ENCODE data around the gene SCAI. TPM values are rescaled to one million over a fixed set of nuclear protein-coding genes. Genes with fewer than 3 reads are reported as not detected.
"Not testable (repeated sequence)": the region's sequence is repeated elsewhere in the genome, so short reads cannot be mapped to it uniquely, and the experiment has no call there.

The SCAI gene
- total RNA-seq, 1 donor from 2014 or later, result 50.5 TPM

DNA sequence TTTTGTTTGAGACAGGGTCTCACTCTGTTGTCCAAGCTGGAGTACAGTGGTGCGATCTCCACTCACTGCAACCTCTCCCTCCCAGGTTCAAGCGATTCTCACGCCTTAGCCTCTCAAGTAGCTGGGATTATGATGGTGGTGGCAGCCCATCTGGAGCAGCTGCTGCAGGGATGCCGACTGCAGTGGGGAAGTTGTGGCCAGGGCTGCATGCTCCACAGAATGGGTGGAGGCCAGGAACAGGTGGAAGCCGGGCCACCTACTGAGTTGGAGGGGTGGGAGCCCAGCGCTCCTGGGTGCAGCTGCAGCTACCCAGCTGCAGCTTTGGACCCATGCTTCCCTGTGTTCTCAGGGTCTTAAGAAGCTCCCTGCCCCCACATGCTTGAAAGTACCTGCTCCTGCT, 99.7 kb downstream of the SCAI start:
- FAIRE-seq, result no peak

DNA sequence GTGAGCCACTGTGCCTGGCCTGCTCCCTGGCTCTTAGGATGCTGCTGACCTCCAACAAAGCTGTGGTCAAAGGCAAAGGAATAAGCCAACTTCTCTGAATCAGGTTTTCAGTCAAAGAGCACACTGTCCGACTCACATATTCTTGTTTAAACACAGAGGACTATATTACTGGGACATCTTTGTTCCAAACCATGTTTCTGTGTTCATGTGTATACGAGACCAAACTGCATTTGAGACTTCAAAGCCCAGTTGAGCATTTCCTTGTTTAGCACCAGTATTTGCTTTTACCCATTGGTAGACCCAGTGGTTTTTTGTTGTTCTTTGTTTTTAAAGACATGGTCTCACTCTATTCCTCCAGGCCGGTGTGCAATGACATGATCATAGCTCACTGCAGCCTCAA, 100.2 kb downstream of the SCAI start:
- FAIRE-seq, result no peak

More for the DNA sequence above, 99.7 kb downstream of the SCAI start:
- no peak for DNase-seq (ENCODE audit: low spot score in 2 of 2)

GRCh38 chr9:125038166-125038565, 105.2 kb downstream of the SCAI start:
- DNase-seq (ENCODE audit: low spot score in 2 of 2) (no peak), FAIRE-seq (no peak)

More for the DNA sequence above, 100.2 kb downstream of the SCAI start:
- DNase-seq (ENCODE audit: low spot score in 2 of 2), result no peak

- FAIRE-seq, result no peak
- DNase-seq (ENCODE audit: low spot score in 2 of 2), result no peak
Observed at GRCh38 chr9:125028041-125028440, 115.3 kb downstream of the SCAI start.

- no peak for DNase-seq (ENCODE audit: low spot score in 2 of 2)
- FAIRE-seq, result no peak
Observed at GRCh38 chr9:125024917-125025316, 118.4 kb downstream of the SCAI start.

DNA sequence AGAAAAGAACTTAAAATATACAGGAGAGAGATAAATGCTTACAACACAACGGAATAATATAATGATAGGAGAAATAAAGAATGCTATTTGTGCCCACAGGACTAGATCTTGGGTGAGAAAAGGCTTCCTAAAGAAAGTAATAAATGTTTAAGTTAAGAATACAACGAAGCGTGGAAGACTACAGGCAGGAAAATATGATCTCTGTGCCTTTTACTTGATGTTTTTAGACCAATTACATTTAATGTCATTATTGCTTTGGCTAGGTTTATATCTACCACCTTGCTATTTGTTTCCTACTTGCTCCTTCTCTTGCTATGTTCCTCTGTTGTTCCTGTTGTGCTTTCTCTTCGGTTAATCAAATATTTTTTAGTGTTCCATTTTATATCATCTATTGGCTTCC, 122.3 kb downstream of the SCAI start:
- no peak for FAIRE-seq

DNA sequence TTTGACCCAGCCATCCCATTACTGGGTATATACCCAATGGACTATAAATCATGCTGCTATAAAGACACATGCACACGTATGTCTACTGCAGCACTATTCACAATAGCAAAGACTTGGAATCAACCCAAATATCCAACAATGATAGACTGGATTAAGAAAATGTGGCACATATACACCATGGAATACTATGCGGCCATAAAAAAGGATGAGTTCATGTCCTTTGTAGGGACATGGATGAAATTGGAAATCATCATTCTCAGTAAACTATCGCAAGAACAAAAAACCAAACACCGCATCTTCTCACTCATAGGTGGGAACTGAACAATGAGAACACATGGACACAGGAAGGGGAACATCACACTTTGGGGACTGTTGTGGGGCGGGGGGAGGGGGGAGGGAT, 127.7 kb downstream of the SCAI start:
- not testable (repeated sequence) for FAIRE-seq; DNase-seq (ENCODE audit: low spot score in 2 of 2)

More for the DNA sequence above, 122.3 kb downstream of the SCAI start:
- DNase-seq (ENCODE audit: low spot score in 2 of 2), result no peak

DNA sequence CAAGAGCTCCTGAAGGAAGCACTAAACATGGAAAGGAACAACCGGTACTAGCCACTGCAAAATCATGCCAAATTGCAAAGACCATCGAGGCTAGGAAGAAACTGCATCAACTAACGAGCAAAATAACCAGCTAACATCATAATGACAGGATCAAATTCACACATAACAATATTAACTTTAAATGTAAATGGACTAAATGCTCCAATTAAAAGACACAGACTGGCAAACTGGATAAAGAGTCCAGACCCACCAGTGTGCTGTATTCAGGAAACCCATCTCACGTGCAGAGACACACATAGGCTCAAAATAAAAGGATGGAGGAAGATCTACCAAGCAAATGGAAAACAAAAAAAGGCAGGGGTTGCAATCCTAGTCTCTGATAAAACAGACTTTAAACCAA, 131.3 kb downstream of the SCAI start:
- FAIRE-seq; DNase-seq (ENCODE audit: low spot score in 2 of 2): not testable (repeated sequence)

DNA sequence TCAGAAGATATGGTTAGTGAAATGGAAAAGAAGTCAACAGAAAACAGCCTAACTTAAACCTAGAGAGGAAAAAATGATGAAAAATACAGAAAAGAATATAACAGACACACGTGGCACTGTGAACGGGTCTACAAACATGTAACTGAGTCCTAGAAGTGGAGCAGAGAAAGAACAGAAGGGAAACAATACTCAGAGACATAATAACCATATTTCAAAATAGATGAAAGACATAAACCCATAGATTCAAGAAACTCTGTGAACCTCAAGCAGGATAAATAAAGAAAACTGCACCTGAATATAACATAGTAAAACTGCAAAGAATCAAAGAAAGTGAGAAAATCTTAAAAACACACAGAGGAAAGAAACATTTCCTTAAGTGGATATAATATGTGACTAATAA, 134.7 kb downstream of the SCAI start:
- FAIRE-seq, result no peak
- DNase-seq (ENCODE audit: low spot score in 2 of 2), result no peak

- FAIRE-seq, result no peak
- no peak for DNase-seq (ENCODE audit: low spot score in 2 of 2)
Observed at GRCh38 chr9:125003332-125003731, 140.0 kb downstream of the SCAI start.

GRCh38 chr9:124983698-124984097, 159.6 kb downstream of the SCAI start:
- no peak for FAIRE-seq
- DNase-seq (ENCODE audit: low spot score in 2 of 2), result no peak

- FAIRE-seq (no peak), DNase-seq (ENCODE audit: low spot score in 2 of 2) (no peak)
Observed at GRCh38 chr9:124980431-124980830, 162.9 kb downstream of the SCAI start.

DNA sequence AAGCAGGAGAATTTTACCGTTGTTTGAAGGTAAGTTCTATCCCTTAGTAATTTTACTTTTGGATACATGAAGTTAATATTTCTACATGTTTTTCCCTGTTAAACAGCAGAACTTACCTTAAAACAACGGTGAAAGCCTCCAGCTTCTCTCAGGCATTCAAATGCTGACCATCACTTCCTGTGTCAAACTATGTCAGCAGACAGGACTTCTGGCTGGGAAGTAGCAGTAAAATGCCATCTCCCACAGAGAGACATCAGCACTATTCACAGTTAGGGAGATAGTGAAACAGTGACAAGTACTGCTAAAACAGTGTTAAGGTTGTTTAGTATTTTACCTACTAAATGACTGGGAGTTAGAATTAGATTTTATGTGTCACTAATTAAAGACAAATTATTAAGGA, 168.2 kb downstream of the SCAI start:
- FAIRE-seq, result no peak
- no peak for DNase-seq (ENCODE audit: low spot score in 2 of 2)

GRCh38 chr9:124973807-124974206, 169.5 kb downstream of the SCAI start:
- FAIRE-seq (no peak), DNase-seq (ENCODE audit: low spot score in 2 of 2) (no peak)

DNA sequence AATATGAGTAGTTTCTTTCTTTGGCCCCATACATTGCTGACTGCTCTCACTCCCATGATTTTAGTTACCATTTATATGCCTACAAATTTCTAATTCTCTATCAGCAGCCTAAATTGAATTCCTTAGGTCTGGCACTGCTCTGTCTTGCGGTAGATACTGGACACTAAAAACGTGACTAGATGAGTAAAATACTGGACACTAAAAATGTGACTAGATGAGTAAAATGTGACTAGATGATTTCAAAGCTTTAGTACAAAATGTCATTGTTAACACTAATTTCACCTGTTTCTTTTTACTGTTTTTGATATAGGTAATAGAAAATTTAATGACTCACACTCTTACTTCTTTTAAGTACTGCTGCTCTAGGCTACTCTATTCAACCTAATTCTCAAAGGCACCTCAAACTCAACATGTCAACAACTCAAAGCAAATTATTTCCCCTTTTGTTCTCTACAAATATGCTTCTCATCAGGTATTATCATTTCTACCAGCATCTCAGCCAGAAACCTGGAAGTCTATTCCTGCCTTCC, 171.0 kb downstream of the SCAI start:
- DNase-seq (ENCODE audit: low spot score in 2 of 2), result no peak
- no peak for FAIRE-seq

- DNase-seq (ENCODE audit: low spot score in 2 of 2) (no peak), FAIRE-seq (no peak)
Observed at GRCh38 chr9:124969401-124969800, 173.9 kb downstream of the SCAI start.

DNA sequence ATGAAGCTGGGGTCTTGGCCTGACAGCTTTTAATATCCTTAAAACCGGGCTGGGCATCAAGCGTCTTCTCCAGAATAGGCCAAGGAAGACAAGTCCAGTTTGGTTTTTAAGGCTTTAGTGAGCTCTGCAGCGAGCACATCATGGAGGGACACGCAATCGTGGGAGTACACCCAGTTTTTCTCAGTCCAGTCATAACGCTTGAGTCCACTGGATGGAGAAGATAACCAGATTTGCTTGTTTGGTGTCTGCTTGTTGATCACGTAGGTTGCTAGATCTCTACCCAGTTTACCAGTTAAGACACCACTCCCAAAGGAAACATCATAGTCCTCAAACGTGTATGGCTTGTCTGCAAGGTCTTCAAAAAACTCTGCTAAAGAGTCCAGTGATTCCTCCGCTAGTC, 175.1 kb downstream of the SCAI start:
- DNase-seq (ENCODE audit: low spot score in 2 of 2) (no peak), FAIRE-seq (no peak)

DNA sequence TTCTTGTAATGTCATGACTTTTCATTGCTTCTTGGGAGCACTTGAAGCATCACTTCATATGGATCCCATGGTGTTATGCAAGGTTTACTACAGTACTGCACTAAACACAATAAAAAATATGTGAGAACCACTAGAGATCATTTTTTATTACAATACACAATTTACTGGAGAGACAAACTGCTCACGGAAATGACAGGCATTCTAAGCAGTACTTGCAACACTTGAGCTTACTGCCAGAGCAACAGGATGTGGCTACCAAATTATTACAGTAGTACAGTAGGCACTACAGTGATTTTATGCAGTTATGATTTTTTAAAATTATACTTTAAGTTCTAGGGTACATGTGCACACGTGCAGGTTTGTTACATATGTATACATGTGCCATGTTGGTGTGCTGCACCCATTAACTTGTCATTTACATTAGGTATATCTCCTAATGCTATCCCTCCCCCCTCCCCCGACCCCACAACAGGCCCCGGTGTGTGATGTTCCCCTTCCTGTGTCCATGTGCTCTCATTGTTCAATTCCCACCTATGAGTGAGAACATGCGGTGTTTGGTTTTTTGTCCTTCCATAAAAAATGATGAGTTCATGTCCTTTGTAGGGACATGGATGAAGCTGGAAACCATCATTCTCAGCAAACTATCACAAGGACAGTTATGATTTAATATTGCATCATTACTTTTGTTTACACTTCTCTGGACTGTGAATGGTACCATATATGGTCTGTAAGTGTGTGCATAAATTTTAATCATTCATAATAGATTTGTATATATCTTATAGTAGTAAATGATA, 177.4 kb downstream of the SCAI start:
- FAIRE-seq; DNase-seq (ENCODE audit: low spot score in 2 of 2): not testable (repeated sequence)

- FAIRE-seq (no peak), DNase-seq (ENCODE audit: low spot score in 2 of 2) (no peak)
Observed at GRCh38 chr9:124964604-124965003, 178.7 kb downstream of the SCAI start.

DNA sequence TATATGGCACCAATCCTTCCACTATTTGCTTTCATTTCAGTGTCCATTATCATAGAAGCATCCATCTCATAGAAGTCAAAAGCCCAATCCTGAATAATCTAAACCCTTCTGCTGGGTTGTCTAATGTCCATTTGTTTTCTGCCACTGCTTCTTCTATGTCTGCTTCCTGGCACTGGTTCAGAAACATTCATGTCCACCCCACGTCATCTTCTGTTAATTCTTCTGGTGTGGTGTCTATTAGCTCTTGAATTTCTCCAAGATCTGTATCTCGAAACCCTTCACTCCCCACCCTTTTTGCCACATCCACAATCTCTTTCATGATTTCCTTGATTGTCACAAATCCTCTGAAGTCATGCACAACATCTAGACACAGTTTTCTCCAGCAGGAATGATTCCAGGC, 179.3 kb downstream of the SCAI start:
- FAIRE-seq (no peak), DNase-seq (ENCODE audit: low spot score in 2 of 2) (no peak)

DNA sequence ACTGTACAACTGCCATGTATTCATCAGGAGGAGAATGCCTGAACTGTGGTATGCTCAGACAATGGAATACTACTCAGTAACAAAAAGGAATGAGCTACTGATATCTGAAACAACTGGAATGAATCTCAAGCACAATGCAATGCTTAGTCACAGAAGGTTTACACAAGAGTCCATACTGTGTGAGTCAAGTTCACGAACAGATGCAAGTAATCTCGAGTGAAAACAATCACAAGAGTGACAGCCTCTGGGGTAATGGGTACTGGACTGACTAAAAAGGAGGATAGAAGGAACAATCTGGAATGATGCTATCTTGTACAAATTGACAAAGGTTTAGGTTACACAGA, 182.9 kb downstream of the SCAI start:
- DNase-seq (ENCODE audit: low spot score in 2 of 2) (no peak), FAIRE-seq (no peak)

DNA sequence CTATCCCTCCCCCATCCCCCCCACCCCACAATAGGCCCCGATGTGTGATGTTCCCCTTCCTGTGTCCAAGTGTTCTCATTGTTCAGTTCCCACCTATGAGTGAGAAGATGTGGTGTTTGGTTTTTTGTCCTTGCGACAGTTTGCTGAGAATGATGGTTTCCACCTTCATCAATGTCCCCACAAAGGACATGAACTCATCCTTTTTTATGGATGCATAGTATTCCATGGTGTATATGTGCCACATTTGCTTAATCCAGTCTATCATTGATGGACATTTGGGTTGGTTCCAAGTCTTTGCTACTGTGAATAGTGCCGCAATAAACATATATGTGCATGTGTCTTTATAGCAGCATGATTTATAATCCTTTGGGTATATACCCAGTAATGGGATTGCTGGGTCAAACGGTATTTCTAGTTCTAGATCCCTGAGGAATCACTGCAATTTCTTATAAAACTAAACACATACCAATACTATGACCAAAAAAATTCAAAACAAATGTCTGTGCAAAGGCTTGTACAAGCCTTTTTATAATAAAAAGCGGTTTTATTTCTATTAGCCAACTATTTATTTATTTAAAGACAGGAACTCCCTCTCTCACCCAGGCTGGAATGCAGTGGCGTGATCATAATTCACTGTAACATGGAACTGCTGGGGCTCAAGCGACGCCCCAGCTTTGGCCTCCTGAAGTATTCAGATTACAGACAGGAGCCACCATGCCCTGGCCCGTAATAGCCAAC, 183.5 kb downstream of the SCAI start:
- not testable (repeated sequence) for DNase-seq (ENCODE audit: low spot score in 2 of 2); FAIRE-seq

All from frontal cortex (tissue), 4 donors.